ENCODE data around the gene GAL.
"Not testable (repeated sequence)": the region's sequence is repeated elsewhere in the genome, so short reads cannot be mapped to it uniquely, and the experiment has no call there.

The GAL gene

GRCh38 chr11:68684385-68685356 is at the start of gene GAL:
Gene GAL, plus strand, starts transcription at chr11:68684544. Its CDS starts 380 bp downstream, at chr11:68684924.
- DNase-seq (ENCODE audit: low read depth, low spot score): peak; percentile 44

GRCh38 chr11:68634606-68635005 is 49.7 kb upstream of the GAL start:
- DNase-seq (ENCODE audit: low read depth, low spot score): not testable (repeated sequence)

- not testable (repeated sequence) for DNase-seq (ENCODE audit: low read depth, low spot score)
Observed at GRCh38 chr11:68635172-68635571, 49.2 kb upstream of the GAL start.

GRCh38 chr11:68635883-68636282 is 48.5 kb upstream of the GAL start:
- DNase-seq (ENCODE audit: low read depth, low spot score): not testable (repeated sequence)

GRCh38 chr11:68639322-68639721 is 45.0 kb upstream of the GAL start:
- not testable (repeated sequence) for DNase-seq (ENCODE audit: low read depth, low spot score)

- DNase-seq (ENCODE audit: low read depth, low spot score): no peak
Observed at GRCh38 chr11:68641880-68642279, 42.5 kb upstream of the GAL start.

GRCh38 chr11:68643585-68643984 is 40.8 kb upstream of the GAL start:
- DNase-seq (ENCODE audit: low read depth, low spot score): peak; percentile 29

- DNase-seq (ENCODE audit: low read depth, low spot score): no peak
Observed at GRCh38 chr11:68646832-68647231, 37.5 kb upstream of the GAL start.

GRCh38 chr11:68649851-68650555 is 34.3 kb upstream of the GAL start:
- DNase-seq (ENCODE audit: low read depth, low spot score): no peak

- DNase-seq (ENCODE audit: low read depth, low spot score): no peak
Observed at GRCh38 chr11:68650801-68651200, 33.5 kb upstream of the GAL start.

GRCh38 chr11:68651208-68651984 is 32.9 kb upstream of the GAL start:
- DNase-seq (ENCODE audit: low read depth, low spot score): no peak

GRCh38 chr11:68651985-68652682 is 32.2 kb upstream of the GAL start:
- no peak for DNase-seq (ENCODE audit: low read depth, low spot score)

GRCh38 chr11:68652683-68653156 is 31.6 kb upstream of the GAL start:
- no peak for DNase-seq (ENCODE audit: low read depth, low spot score)

GRCh38 chr11:68653486-68654430 is 30.6 kb upstream of the GAL start:
- no peak for DNase-seq (ENCODE audit: low read depth, low spot score)

GRCh38 chr11:68654978-68655377 is 29.4 kb upstream of the GAL start:
- no peak for DNase-seq (ENCODE audit: low read depth, low spot score)

GRCh38 chr11:68655406-68655805 is 28.9 kb upstream of the GAL start:
- DNase-seq (ENCODE audit: low read depth, low spot score): no peak

GRCh38 chr11:68655806-68656205 is 28.5 kb upstream of the GAL start:
- no peak for DNase-seq (ENCODE audit: low read depth, low spot score)

GRCh38 chr11:68657021-68657780 is 27.1 kb upstream of the GAL start:
- DNase-seq (ENCODE audit: low read depth, low spot score): no peak

GRCh38 chr11:68658097-68658496 is 26.2 kb upstream of the GAL start:
- no peak for DNase-seq (ENCODE audit: low read depth, low spot score)
